GM18951 (cell line): ENCODE measurements around the gene IFNA13.
A peak's percentile ranks its signal among the peaks of the same experiment; 100 is the strongest.
"Not testable (repeated sequence)": the region's sequence is repeated elsewhere in the genome, so short reads cannot be mapped to it uniquely, and the experiment has no call there.

Experiments
- POLR2A ChIP-seq: IDR thresholded peaks from 4 replicates; pipeline ENCODE4 v1.6.1; 2011; ENCODE audit warnings: mild to moderate bottlenecking; ENCODE audit not compliant: insufficient read length, insufficient read depth; ENCODE audit errors: extremely low read depth
- in situ Hi-C: fragments of 300-500 bp; cut with MboI; formaldehyde crosslinking; loops from one replicate; pipeline ENCODE4 v1.12.0; 2022; ENCODE audit warnings: low sequenced_read_pairs, mixed read lengths, inconsistent platforms; ENCODE audit not compliant: unreplicated experiment

IFNA13 gene

GRCh38 chr9:21392270-21392669, 24.4 kb upstream of the IFNA13 start:
- no peak for TF ChIP-seq POLR2A
- in situ Hi-C loops, result no loop called here

GRCh38 chr9:21385131-21385670, 17.3 kb upstream of the IFNA13 start, which contains the start of gene IFNA2:
IFNA2 (minus strand) TSS chr9:21385398; CDS start chr9:21385329, 69 bp downstream.
- in situ Hi-C loops, result no loop called here
- peak; percentile 29 for TF ChIP-seq POLR2A

- no peak for TF ChIP-seq POLR2A
- in situ Hi-C loops, result no loop called here
Observed at GRCh38 chr9:21383627-21384026, 15.8 kb upstream of the IFNA13 start.

- in situ Hi-C loops, result no loop called here
- no peak for TF ChIP-seq POLR2A
Observed at GRCh38 chr9:21381448-21382339, 13.8 kb upstream of the IFNA13 start.

- in situ Hi-C loops, result not testable (repeated sequence)
Observed at GRCh38 chr9:21371467-21371866, 3.6 kb upstream of the IFNA13 start.

- in situ Hi-C loops, result not testable (repeated sequence)
Observed at GRCh38 chr9:21367169-21367568, 688 bp downstream of the IFNA13 start.

GRCh38 chr9:21362287-21362686, 5.6 kb downstream of the IFNA13 start:
- in situ Hi-C loops, result no loop called here

GRCh38 chr9:21357479-21358460, 10.1 kb downstream of the IFNA13 start:
- in situ Hi-C loops, result no loop called here
- TF ChIP-seq POLR2A, result no peak

More at GRCh38 chr9:21362287-21362686, 5.6 kb downstream of the IFNA13 start:
- TF ChIP-seq POLR2A, result no peak

- no peak for TF ChIP-seq POLR2A
- in situ Hi-C loops, result no loop called here
Observed at GRCh38 chr9:21350787-21351186, 17.1 kb downstream of the IFNA13 start, which contains the start of gene IFNA6. IFNA6 (minus strand) TSS chr9:21350887; CDS start chr9:21350887, 0 bp downstream.

GRCh38 chr9:21348430-21348970, 19.4 kb downstream of the IFNA13 start:
- TF ChIP-seq POLR2A, result no peak
- in situ Hi-C loops, result no loop called here

GRCh38 chr9:21340735-21341134, 27.1 kb downstream of the IFNA13 start:
- in situ Hi-C loops, result no loop called here
- TF ChIP-seq POLR2A, result no peak

- in situ Hi-C loops, result no loop called here
- TF ChIP-seq POLR2A, result no peak
Observed at GRCh38 chr9:21336457-21336856, 31.4 kb downstream of the IFNA13 start.
